Mesendoderm (in vitro differentiated cells): ENCODE measurements around the gene CC2D1B.

Source experiments
- DNase-seq: peaks from one replicate; pipeline ENCODE4 v3.0.0; 2013
- H2AK5ac ChIP-seq: 2 replicates; pipeline ENCODE4 v1.6.1; 2013; ENCODE audit warnings: low read length, inconsistent platforms
- H2BK120ac ChIP-seq: 2 replicates; pipeline ENCODE4 v1.6.1; 2013; ENCODE audit warnings: low read depth, mild to moderate bottlenecking, low read length, moderate library complexity, mixed read lengths
- H2BK15ac ChIP-seq: replicated peaks from 2 replicates; pipeline ENCODE4 v1.6.1; 2013; ENCODE audit warnings: low read depth, mild to moderate bottlenecking, moderate library complexity
- H2BK5ac ChIP-seq: 2 replicates; pipeline ENCODE4 v1.6.1; 2013; ENCODE audit warnings: low read length, inconsistent platforms
- H3K18ac ChIP-seq: 2 replicates; pipeline ENCODE4 v1.6.1; 2013; ENCODE audit warnings: mild to moderate bottlenecking, low read length, mixed read lengths
- H3K23ac ChIP-seq: one replicate; pipeline ENCODE4 v1.6.1; 2013; ENCODE audit warnings: low read length
- H3K27ac ChIP-seq: 2 replicates; pipeline ENCODE4 v1.5.1; 2013; ENCODE audit warnings: low read depth, mild to moderate bottlenecking, inconsistent platforms, low read length, moderate library complexity
- H3K27me3 ChIP-seq: 2 replicates; pipeline ENCODE4 v1.6.1; 2013; ENCODE audit warnings: low read length, control low read depth, mild to moderate bottlenecking, inconsistent platforms; ENCODE audit not compliant: insufficient read depth, poor library complexity
- H3K36me3 ChIP-seq: 2 replicates; pipeline ENCODE4 v1.6.1; 2013; ENCODE audit warnings: low read length, inconsistent platforms; ENCODE audit not compliant: control insufficient read depth, insufficient read depth
- H3K4ac ChIP-seq: one replicate; pipeline ENCODE4 v1.6.1; 2013; ENCODE audit warnings: low read depth, mild to moderate bottlenecking, low read length, moderate library complexity
- H3K4me1 ChIP-seq: 2 replicates; pipeline ENCODE4 v1.6.1; 2013; ENCODE audit warnings: low read depth, low read length, inconsistent platforms; ENCODE audit not compliant: control insufficient read depth
- H3K4me2 ChIP-seq: 2 replicates; pipeline ENCODE4 v1.6.1; 2013; ENCODE audit warnings: low read length
- H3K4me3 ChIP-seq: 2 replicates; pipeline ENCODE4 v1.5.1; 2013; ENCODE audit warnings: mild to moderate bottlenecking, low read length
- H3K56ac ChIP-seq: one replicate; pipeline ENCODE4 v1.6.1; 2013; ENCODE audit warnings: low read length
- H3K79me1 ChIP-seq: 2 replicates; pipeline ENCODE4 v1.6.1; 2013; ENCODE audit warnings: low read length, inconsistent platforms
- H3K79me2 ChIP-seq: 2 replicates; pipeline ENCODE4 v1.6.1; 2013; ENCODE audit warnings: mild to moderate bottlenecking, low read length; ENCODE audit not compliant: control insufficient read depth, insufficient read depth
- H3K9ac ChIP-seq: 2 replicates; pipeline ENCODE4 v1.6.1; 2013; ENCODE audit warnings: low read length, inconsistent platforms
- H4K5ac ChIP-seq: one replicate; pipeline ENCODE4 v1.6.1; 2013; ENCODE audit warnings: low read length
- H4K8ac ChIP-seq: one replicate; pipeline ENCODE4 v1.6.1; 2013; ENCODE audit warnings: low read depth, mild to moderate bottlenecking, control low read depth, low read length, moderate library complexity
- WGBS: extraction: QIAGEN DNeasy Blood & Tissue Kit; methylation state at CpG from one replicate; pipeline ENCODE4 v1.1.7; 2013; ENCODE audit warnings: low lambda C conversion rate, missing lambda C conversion rate; ENCODE audit not compliant: insufficient coverage; ENCODE audit errors: extremely low coverage; 5-methylcytosine and 5-hydroxymethylcytosine counted together

The CC2D1B gene

DNA sequence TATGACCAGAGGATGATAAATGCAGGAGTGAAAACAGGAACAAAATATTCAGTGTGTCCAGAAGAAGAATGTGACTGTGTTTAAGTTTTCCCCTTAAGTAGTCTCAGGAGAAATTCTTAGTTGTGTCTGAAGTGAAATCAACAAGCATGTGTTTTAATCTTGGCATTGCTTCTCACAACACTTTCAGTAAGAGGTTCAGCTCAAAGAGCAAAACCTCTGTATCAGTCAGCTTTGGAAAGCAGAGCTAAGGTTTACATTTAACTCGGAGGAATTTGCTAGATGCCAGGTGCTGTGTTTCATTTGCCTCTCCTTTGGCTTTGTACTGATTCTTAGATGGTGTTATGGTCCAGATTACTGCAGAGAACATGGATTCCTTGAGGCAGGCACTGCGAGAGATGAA lies 28.6 kb downstream of the CC2D1B start:
- Histone ChIP-seq H2BK15ac (no peak overlapping the region), H3K9ac (no peak overlapping the region), H3K56ac (no peak overlapping the region), H4K5ac (no peak overlapping the region), H2BK5ac (no peak overlapping the region), H3K23ac (no peak overlapping the region), H2BK120ac (no peak overlapping the region), H3K4me2 (no peak overlapping the region), H3K27ac (no peak overlapping the region), H3K79me1 (no peaks in the 10 kb centered on the region), H3K36me3 (no peaks in the 10 kb centered on the region), H3K4me1 (no peaks in the 10 kb centered on the region), H3K18ac (no peak overlapping the region), H3K4me3 (no peak overlapping the region), H3K27me3 (no peaks in the 10 kb centered on the region), H3K4ac (no peak overlapping the region), H4K8ac (no peak overlapping the region), H2AK5ac (no peak overlapping the region), H3K79me2 (no peaks in the 10 kb centered on the region)
- DNase-seq: no peak
- WGBS: no CpG with 5 or more reads among the region's 2 CpGs

DNA sequence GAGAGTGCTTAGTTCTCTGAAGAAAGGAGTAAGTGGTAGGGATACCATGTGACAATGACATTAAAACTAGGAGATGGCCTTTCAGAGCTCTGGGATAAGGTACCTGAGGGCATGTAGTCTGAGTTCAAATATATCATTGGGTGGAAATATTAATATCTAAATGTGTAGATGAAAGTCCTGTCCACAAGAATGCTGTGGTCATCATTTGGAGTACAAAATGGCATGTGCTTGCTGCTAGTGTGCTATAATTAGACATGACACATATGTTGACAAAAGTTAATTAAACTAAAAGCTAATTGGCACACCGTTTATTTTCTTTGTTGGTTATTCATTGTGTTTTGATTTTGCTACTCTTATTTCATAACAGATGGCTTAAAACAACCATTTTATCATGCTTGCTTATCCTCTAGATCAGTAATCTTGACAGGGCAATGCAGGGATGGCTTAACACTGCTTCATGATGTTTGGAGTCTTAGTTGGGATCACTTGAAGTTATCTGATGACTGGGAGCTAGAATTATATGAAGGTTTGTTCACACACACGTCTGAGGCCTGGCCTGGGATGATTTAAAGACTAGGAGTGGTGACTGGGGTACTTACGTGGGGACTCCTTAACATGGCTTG lies 31.0 kb downstream of the CC2D1B start:
- no peak overlapping the region for H3K56ac ChIP-seq
- no peak overlapping the region for H3K4me3 ChIP-seq
- H2BK120ac ChIP-seq: no peak overlapping the region
- no peak overlapping the region for H4K5ac ChIP-seq
- H3K4ac ChIP-seq: no peak overlapping the region
- H3K4me1 ChIP-seq: no peaks in the 10 kb centered on the region
- H2AK5ac ChIP-seq: no peak overlapping the region
- no peak overlapping the region for H3K23ac ChIP-seq
- H4K8ac ChIP-seq: no peak overlapping the region
- no peak overlapping the region for H3K9ac ChIP-seq
- no peak overlapping the region for H3K27ac ChIP-seq
- no peak overlapping the region for H2BK15ac ChIP-seq
- H3K36me3 ChIP-seq: no peaks in the 10 kb centered on the region
- no peaks in the 10 kb centered on the region for H3K27me3 ChIP-seq
- no CpG with 5 or more reads among the region's 3 CpGs for WGBS
- DNase-seq: no peak
- H3K4me2 ChIP-seq: no peak overlapping the region
- no peaks in the 10 kb centered on the region for H3K79me1 ChIP-seq
- no peak overlapping the region for H2BK5ac ChIP-seq
- H3K18ac ChIP-seq: no peak overlapping the region
- H3K79me2 ChIP-seq: no peaks in the 10 kb centered on the region

DNA sequence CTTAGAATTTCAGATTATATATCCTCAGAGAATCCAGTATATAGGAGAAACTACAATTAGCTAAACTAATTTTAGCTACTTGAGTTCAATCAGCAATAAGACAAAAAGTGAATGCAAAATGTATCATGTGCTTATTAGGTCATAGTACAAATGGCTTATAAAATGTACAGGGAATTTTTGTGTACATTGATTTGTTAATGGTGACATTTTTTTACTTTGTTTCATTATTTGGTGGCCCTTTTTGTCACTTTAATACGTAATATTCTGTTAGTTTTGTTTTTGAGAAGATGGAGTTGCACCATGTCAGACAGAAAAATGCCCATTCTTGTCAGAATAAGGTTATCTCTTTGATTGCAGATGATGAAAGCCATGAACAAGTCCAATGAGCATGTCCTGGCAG lies 33.6 kb downstream of the CC2D1B start:
- H3K18ac ChIP-seq: no peak overlapping the region
- H3K4ac ChIP-seq: no peak overlapping the region
- no peak overlapping the region for H4K5ac ChIP-seq
- no peak overlapping the region for H2BK120ac ChIP-seq
- no peak overlapping the region for H2BK15ac ChIP-seq
- no peak overlapping the region for H3K27ac ChIP-seq
- no peak overlapping the region for H3K56ac ChIP-seq
- no peaks in the 10 kb centered on the region for H3K27me3 ChIP-seq
- H3K23ac ChIP-seq: no peak overlapping the region
- no peak overlapping the region for H2AK5ac ChIP-seq
- WGBS: no CpG with 5 or more reads among the region's 1 CpG
- H3K36me3 ChIP-seq: no peaks in the 10 kb centered on the region
- H4K8ac ChIP-seq: no peak overlapping the region
- H3K79me2 ChIP-seq: no peaks in the 10 kb centered on the region
- H3K4me3 ChIP-seq: no peak overlapping the region
- no peak overlapping the region for H3K4me2 ChIP-seq
- H2BK5ac ChIP-seq: no peak overlapping the region
- no peaks in the 10 kb centered on the region for H3K4me1 ChIP-seq
- H3K9ac ChIP-seq: no peak overlapping the region
- H3K79me1 ChIP-seq: no peaks in the 10 kb centered on the region
- DNase-seq: no peak

DNA sequence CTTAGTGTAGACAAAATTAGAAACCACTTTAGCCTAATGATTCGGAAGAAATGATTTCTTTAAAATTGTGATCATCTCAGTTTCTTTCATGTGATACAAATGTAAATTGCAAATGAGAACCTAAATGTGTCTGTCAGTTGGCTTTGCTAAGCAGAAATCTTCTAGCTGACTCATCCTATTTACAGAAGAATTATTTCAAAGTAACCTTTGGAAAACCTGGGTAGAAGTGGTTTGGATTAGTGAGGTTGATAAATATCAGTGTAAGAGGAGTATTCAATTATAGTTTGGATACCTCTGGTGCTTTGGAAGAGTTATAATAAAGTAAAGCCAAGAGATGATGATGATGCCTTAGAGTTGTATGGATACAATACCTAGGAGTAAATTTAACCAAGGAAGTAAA lies 37.4 kb downstream of the CC2D1B start:
- H2AK5ac ChIP-seq: no peak overlapping the region
- no peaks in the 10 kb centered on the region for H3K79me2 ChIP-seq
- no peak for DNase-seq
- no peak overlapping the region for H3K27ac ChIP-seq
- no peak overlapping the region for H3K4me3 ChIP-seq
- no peak overlapping the region for H3K18ac ChIP-seq
- WGBS: no CpG with 5 or more reads among the region's 1 CpG
- no peak overlapping the region for H3K9ac ChIP-seq
- H3K27me3 ChIP-seq: no peaks in the 10 kb centered on the region
- H4K8ac ChIP-seq: no peak overlapping the region
- no peak overlapping the region for H2BK120ac ChIP-seq
- no peaks in the 10 kb centered on the region for H3K36me3 ChIP-seq
- no peaks in the 10 kb centered on the region for H3K79me1 ChIP-seq
- no peak overlapping the region for H2BK5ac ChIP-seq
- H3K23ac ChIP-seq: no peak overlapping the region
- no peak overlapping the region for H2BK15ac ChIP-seq
- H3K4ac ChIP-seq: no peak overlapping the region
- no peak overlapping the region for H4K5ac ChIP-seq
- no peak overlapping the region for H3K56ac ChIP-seq
- H3K4me2 ChIP-seq: no peak overlapping the region
- H3K4me1 ChIP-seq: no peaks in the 10 kb centered on the region

DNA sequence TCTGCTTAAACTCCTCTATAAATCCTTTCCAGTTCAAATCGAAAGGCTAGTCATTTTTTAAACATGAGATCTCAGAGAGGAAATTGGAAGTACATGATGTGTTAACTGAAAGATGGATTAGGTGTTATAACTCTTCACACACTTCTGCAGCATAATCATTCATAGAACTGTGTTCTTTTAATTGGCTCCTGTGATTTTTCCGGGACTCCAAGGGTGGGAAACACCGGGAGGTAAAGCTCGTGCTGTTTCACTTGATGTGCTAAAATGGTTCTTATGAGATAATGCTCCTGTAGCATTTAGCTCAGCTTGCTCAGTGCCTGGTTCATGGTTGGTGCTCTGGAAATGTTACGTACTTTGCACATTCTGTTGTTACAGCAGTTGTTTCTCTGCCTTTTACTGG lies 40.2 kb downstream of the CC2D1B start:
- Histone ChIP-seq H3K27me3 (no peaks in the 10 kb centered on the region), H2BK5ac (no peak overlapping the region), H2BK15ac (no peak overlapping the region)

DNA sequence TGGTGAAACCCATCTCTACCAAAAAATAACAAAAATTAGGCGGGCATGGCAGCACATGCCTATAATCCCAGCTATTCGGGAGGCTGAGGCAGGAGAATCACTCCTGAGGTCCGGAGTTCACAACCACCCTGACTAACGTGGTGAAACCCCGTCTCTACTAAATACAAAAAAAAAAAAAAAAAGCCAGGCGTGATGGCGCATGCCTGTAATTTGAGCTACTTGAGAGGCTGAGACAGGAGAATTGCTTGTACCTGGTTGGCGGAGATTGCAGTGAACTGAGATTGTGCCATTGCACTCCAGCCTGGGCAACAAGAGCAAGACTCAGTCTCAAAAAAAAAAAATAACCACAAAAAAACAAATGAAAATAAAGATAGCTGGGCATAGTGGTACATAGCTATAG lies 42.3 kb downstream of the CC2D1B start:
- Histone ChIP-seq H4K8ac (no peak overlapping the region), H3K9ac (no peak overlapping the region), H2AK5ac (no peak overlapping the region), H2BK120ac (no peak overlapping the region), H3K79me1 (no peaks in the 10 kb centered on the region), H3K27ac (no peak overlapping the region), H4K5ac (no peak overlapping the region), H3K79me2 (no peaks in the 10 kb centered on the region), H2BK15ac (no peak overlapping the region), H2BK5ac (no peak overlapping the region), H3K4me3 (no peak overlapping the region), H3K4me1 (no peaks in the 10 kb centered on the region), H3K56ac (no peak overlapping the region), H3K36me3 (no peaks in the 10 kb centered on the region), H3K4ac (no peak overlapping the region), H3K23ac (no peak overlapping the region), H3K18ac (no peak overlapping the region), H3K4me2 (no peak overlapping the region), H3K27me3 (no peaks in the 10 kb centered on the region)
- no CpG with 5 or more reads among the region's 8 CpGs for WGBS
- DNase-seq: no peak

More for the DNA sequence above, 40.2 kb downstream of the CC2D1B start:
- no peak overlapping the region for H3K18ac ChIP-seq
- no peaks in the 10 kb centered on the region for H3K36me3 ChIP-seq
- no peaks in the 10 kb centered on the region for H3K4me1 ChIP-seq
- H3K79me2 ChIP-seq: no peaks in the 10 kb centered on the region
- no peak overlapping the region for H3K4me2 ChIP-seq
- H4K8ac ChIP-seq: no peak overlapping the region
- no peak overlapping the region for H3K27ac ChIP-seq
- no peak overlapping the region for H2BK120ac ChIP-seq
- H3K4ac ChIP-seq: no peak overlapping the region
- H3K4me3 ChIP-seq: no peak overlapping the region
- no peak overlapping the region for H3K56ac ChIP-seq
- no peak overlapping the region for H3K9ac ChIP-seq
- no peak for DNase-seq
- no peak overlapping the region for H4K5ac ChIP-seq
- H2AK5ac ChIP-seq: no peak overlapping the region
- no CpG with 5 or more reads among the region's 5 CpGs for WGBS
- H3K79me1 ChIP-seq: no peaks in the 10 kb centered on the region
- no peak overlapping the region for H3K23ac ChIP-seq
